LNCaP clone FGC (cell line): Measurements from ENCODE around the gene DNAJC16.

Source experiments
- DNase-seq: peaks from one replicate; pipeline ENCODE4 v3.0.0-alpha.2; 2011; ENCODE audit warnings: low read depth
- H3K4me3 ChIP-seq: 2 replicates; pipeline ENCODE4 v1.5.1; 2011; ENCODE audit warnings: mild to moderate bottlenecking, low read depth, low read length, control low read depth
- TF ChIP-seq, protein P1 (sequence below): IDR thresholded peaks from 2 replicates; pipeline ENCODE4 v1.5.1; 2012; ENCODE audit warnings: mild to moderate bottlenecking; ENCODE audit not compliant: control insufficient read depth, insufficient read depth; ENCODE audit errors: extremely low read depth

DNAJC16 gene

DNA sequence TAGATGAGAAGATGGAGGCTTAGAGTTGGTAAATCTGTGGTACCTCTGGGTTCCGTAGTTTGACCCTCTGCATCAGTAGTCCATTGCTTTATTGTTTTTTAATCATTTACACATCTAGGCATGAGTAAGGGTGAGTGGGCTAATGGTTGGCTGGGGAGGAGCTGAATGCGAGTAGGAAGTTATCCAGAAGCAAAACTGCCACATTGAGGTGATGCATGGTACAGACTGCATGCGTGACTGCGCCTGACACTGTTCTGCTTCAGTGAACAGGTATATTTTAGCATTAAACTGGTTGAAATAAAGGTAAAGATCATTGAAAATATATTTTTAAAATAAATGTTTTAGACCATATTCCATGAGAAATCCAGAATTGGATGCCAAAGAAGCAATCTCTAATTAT lies 4.4 kb downstream of the DNAJC16 start:
- TF ChIP-seq, protein P1, sequence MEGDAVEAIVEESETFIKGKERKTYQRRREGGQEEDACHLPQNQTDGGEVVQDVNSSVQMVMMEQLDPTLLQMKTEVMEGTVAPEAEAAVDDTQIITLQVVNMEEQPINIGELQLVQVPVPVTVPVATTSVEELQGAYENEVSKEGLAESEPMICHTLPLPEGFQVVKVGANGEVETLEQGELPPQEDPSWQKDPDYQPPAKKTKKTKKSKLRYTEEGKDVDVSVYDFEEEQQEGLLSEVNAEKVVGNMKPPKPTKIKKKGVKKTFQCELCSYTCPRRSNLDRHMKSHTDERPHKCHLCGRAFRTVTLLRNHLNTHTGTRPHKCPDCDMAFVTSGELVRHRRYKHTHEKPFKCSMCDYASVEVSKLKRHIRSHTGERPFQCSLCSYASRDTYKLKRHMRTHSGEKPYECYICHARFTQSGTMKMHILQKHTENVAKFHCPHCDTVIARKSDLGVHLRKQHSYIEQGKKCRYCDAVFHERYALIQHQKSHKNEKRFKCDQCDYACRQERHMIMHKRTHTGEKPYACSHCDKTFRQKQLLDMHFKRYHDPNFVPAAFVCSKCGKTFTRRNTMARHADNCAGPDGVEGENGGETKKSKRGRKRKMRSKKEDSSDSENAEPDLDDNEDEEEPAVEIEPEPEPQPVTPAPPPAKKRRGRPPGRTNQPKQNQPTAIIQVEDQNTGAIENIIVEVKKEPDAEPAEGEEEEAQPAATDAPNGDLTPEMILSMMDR, result no peak
- DNase-seq, result no peak
- no peak overlapping the region for H3K4me3 ChIP-seq

DNA sequence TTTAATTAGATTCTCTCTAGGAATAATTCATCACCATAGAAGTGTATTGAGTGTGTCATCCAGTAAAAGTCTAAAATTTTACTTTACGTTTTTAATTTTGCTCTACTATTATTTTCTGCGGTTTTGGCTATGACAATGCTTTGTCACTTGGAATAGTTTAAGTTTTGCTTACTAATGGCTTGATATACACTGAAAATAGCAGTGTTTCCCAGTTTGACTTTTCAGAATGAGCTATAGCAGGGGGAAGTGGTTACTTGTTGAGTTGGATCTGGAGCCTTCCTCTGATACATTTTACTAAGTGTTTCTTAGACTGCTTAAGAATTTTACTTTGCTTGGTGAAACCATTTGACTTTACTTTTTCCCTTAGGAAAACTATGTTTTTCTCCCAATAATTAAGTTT lies 5.0 kb downstream of the DNAJC16 start:
- TF ChIP-seq, protein P1, result no peak
- no peak for DNase-seq
- H3K4me3 ChIP-seq, result no peak overlapping the region

DNA sequence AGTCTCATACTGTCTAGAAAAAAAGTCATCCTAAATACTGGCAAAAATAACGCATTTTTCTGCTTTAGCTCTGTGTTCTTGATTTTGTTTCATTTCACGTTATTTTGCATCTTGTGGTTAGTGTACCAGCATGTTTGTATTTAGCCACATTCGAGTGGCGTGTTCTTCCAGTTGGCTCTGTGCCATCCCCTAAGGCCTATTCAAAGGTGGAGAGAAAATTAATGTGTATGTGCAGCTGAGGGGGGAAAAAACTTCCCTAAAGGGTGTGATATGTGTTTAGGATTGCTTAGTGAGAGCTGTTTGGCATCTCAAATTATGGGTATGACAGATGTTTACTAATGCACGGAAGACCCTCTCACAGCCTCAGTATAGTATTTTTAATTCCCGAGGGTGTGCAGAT lies 12.1 kb downstream of the DNAJC16 start:
- TF ChIP-seq, protein P1, result no peak
- no peak overlapping the region for H3K4me3 ChIP-seq
- no peak for DNase-seq

DNA sequence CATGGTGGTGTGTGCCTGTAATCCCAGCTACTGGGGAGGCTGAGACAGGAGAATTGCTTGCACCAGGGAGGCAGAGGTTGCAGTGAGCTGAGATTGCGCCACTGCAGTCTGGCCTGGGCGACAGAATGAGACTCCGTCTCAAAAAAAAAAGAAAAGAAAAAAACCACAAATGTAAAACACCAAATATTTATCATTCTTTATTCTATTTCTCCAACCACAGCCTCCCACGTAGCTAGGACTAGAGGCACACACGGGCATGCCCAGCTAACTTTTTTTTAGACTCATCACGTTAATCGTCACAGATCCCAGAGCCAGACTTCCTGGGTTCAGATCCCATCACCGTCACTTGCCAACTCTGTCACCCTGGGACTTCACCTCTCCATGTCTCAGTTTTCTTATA lies 13.5 kb downstream of the DNAJC16 start:
- no peak overlapping the region for H3K4me3 ChIP-seq
- no peak for DNase-seq
- TF ChIP-seq, protein P1, result no peak

DNA sequence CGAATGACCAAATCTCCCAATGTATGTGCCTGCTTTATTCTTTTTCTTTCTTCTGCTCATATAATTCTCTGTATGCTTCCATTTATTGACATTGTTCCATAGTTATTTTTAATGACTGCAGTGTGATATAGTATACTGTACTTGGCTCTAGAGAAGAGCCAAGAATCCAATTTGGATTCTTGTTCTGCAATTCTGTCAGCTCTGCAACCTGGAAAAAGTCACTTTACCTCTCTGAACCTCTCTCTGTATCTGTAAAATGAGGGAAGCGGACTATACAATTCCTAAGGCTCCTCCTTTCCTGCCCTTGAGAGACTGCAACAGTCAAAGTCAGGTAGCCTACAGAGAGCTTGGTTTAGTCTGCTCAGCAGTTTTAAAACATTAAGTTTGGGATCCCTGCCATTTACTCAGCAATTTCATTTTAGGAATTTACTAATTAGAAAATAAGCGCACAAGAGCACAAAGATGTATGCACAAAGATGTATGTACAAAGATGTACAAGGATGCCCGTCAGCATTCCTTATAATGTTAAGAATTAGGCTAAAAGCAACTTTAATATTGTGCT lies 14.7 kb downstream of the DNAJC16 start:
- TF ChIP-seq, protein P1, result no peak
- DNase-seq, result no peak
- H3K4me3 ChIP-seq, result no peak overlapping the region

DNA sequence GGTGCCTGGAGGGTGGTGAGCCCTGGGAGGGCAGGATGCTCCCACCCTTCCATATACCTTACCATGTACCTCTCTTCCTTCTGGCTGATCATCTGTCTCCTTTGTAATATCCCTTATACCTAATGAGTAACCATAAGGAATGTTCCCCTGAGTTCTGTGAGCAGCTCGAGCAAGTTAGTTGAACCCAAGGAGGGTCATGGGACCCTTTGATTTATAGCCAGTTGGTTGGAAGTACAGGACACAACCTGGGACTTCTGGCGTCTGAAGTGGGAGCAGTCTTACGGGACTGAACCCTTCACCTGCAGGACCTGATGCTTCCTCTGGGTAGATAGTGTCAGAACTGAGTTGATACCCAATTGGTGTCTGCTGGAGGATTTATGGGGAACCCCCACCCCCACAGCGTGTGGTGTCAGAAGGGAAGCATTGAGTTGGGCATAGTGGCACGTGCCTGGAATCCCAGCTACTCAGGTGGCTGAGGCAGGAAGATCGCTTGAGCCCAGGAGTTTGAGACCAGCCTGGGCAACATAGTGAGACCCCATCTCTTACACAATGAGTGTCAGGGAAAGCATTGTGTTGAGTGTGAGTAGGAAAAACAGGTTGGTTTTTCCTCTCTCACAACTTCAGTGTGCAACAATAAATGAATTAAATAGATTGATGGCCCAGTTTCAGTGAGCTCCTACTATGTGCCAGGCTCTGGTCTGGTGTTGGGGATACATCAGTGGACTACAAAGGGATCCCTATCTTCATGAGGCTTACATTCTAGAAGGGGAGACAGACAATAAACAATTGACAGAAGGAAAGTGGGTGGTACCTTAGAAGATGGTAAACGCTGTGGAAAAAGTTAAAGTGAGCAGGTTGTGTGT lies 16.0 kb downstream of the DNAJC16 start:
- TF ChIP-seq, protein P1, result no peak
- no peak for DNase-seq
- no peak overlapping the region for H3K4me3 ChIP-seq
